DND-41 (cell line): ENCODE results near the gene ADPRHL1.
"Not testable (repeated sequence)": the region's sequence is repeated elsewhere in the genome, so short reads cannot be mapped to it uniquely, and the experiment has no call there.

Experiments used
- ATAC-seq: fragments of 200-7000 bp; cut with Tn5 transposase; 3 replicates; pipeline ENCODE4 v1.9.1; 2021; ENCODE audit warnings: low read depth; ENCODE audit not compliant: insufficient read depth
- DNase-seq: peaks from one replicate; pipeline ENCODE4 v3.0.0-alpha.2; 2020
- H2AFZ ChIP-seq: 2 replicates; pipeline ENCODE4 v1.6.0; 2012; ENCODE audit warnings: low read depth, low read length
- H3K27ac ChIP-seq: 2 replicates; pipeline ENCODE4 v1.5.1; 2012; ENCODE audit warnings: low read length, inconsistent platforms
- H3K27me3 ChIP-seq: fragments of 200-600 bp; sonication (generic); 2 replicates; pipeline ENCODE4 v1.6.0; 2012; ENCODE audit warnings: low read length, mild to moderate bottlenecking, inconsistent platforms; ENCODE audit not compliant: insufficient read depth, poor library complexity
- H3K36me3 ChIP-seq: 2 replicates; pipeline ENCODE4 v1.5.1; 2012; ENCODE audit warnings: low read length, inconsistent platforms; ENCODE audit not compliant: insufficient read depth
- H3K4me1 ChIP-seq: 2 replicates; pipeline ENCODE4 v1.5.1; 2012; ENCODE audit warnings: mild to moderate bottlenecking, low read length; ENCODE audit not compliant: insufficient read depth
- H3K4me2 ChIP-seq: 2 replicates; pipeline ENCODE4 v1.6.0; 2012; ENCODE audit warnings: mild to moderate bottlenecking, moderate library complexity, low read length, inconsistent platforms; ENCODE audit not compliant: insufficient read depth
- H3K4me3 ChIP-seq, 2 experiments: fragments of 200-600 bp in 1 of 2; shearing (Covaris generic) in 1 of 2; 2 replicates each; pipeline ENCODE4 v1.5.1; 2012 to 2016; ENCODE audit warnings: inconsistent platforms in 2 of 2, low read length in 2 of 2, mild to moderate bottlenecking in 2 of 2, low read depth in 1 of 2, moderate library complexity in 1 of 2
- H3K79me2 ChIP-seq: 2 replicates; pipeline ENCODE4 v1.6.0; 2012; ENCODE audit warnings: low read length, inconsistent platforms; ENCODE audit not compliant: insufficient read depth
- H3K9ac ChIP-seq: 2 replicates; pipeline ENCODE4 v1.6.0; 2012; ENCODE audit warnings: low read depth, mild to moderate bottlenecking, inconsistent platforms, low read length, moderate library complexity
- H3K9me3 ChIP-seq: 2 replicates; pipeline ENCODE4 v1.5.1; 2012; ENCODE audit warnings: low read length, moderate library complexity, mild to moderate bottlenecking, inconsistent platforms; ENCODE audit not compliant: insufficient read depth, severe bottlenecking
- H4K20me1 ChIP-seq: 2 replicates; pipeline ENCODE4 v1.6.0; 2012; ENCODE audit warnings: low read length; ENCODE audit not compliant: insufficient read depth
- EZH2 ChIP-seq: IDR thresholded peaks from 3 replicates; pipeline ENCODE4 v1.6.1; 2012; ENCODE audit warnings: borderline replicate concordance, low read depth, mild to moderate bottlenecking, moderate library complexity, low read length, inconsistent platforms; ENCODE audit not compliant: severe bottlenecking
- TF ChIP-seq, protein P1 (sequence below): IDR thresholded peaks from 2 replicates; pipeline ENCODE4 v1.5.1; 2012; ENCODE audit warnings: borderline replicate concordance, low read length, moderate library complexity, mild to moderate bottlenecking; ENCODE audit not compliant: poor library complexity, severe bottlenecking; ENCODE audit errors: extremely low read depth

Gene ADPRHL1

DNA sequence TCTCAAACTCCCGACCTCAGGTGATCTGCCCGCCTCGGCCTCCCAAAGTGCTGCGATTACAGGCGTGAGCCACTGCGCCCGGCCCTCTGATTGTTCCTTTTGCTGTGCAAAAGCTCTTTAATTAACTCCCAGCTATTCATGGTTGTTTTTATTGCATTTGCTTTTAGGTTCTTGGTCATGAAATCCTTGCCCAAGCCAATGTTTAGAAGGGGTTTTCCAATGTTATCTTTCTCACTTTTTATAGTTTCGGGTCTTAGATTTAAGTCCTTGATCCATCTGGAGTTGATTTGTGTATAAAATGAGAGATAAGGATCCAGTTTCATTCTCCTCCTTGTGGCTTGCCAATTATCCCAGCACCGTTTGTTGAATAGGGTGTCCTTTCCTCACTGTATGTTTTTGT, 70.2 kb downstream of the ADPRHL1 start:
- Histone ChIP-seq H3K4me2 (no peak overlapping the region), H3K4me1 (no peaks in the 10 kb centered on the region), H3K79me2 (no peaks in the 10 kb centered on the region), H3K9ac (no peak overlapping the region), H3K27ac (no peak overlapping the region), H3K9me3 (peaks cover 4% of the 10 kb centered on the region), H2AFZ (no peak overlapping the region), H4K20me1 (no peaks in the 10 kb centered on the region), H3K27me3 (no peaks in the 10 kb centered on the region), H3K36me3 (no peaks in the 10 kb centered on the region), H3K4me3 (no peak overlapping the region)
- ATAC-seq (no peak), DNase-seq (no peak)
- TF ChIP-seq, protein P1, sequence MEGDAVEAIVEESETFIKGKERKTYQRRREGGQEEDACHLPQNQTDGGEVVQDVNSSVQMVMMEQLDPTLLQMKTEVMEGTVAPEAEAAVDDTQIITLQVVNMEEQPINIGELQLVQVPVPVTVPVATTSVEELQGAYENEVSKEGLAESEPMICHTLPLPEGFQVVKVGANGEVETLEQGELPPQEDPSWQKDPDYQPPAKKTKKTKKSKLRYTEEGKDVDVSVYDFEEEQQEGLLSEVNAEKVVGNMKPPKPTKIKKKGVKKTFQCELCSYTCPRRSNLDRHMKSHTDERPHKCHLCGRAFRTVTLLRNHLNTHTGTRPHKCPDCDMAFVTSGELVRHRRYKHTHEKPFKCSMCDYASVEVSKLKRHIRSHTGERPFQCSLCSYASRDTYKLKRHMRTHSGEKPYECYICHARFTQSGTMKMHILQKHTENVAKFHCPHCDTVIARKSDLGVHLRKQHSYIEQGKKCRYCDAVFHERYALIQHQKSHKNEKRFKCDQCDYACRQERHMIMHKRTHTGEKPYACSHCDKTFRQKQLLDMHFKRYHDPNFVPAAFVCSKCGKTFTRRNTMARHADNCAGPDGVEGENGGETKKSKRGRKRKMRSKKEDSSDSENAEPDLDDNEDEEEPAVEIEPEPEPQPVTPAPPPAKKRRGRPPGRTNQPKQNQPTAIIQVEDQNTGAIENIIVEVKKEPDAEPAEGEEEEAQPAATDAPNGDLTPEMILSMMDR = no peak
- TF ChIP-seq EZH2 = no peak

DNA sequence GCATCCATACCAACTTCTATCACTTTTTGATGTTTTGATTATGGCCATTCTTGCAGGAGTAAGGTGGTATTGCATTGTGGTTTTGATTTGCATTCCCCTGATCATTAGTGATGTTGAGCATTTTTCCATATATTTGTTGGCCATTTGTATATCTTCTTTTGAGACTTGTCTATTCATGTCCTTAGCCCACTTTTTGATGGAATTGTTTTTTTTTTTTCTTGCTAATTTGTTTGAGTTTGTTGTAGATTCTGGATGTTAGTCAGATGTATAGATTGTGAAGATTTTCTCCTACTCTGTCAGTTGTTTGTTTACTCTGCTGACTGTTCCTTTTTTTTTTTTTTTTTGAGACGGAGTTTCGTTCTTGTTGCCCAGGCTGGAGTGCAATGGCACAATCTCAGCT, 70.7 kb downstream of the ADPRHL1 start:
- H3K27me3 ChIP-seq, DNase-seq, H3K4me1 ChIP-seq, H3K9me3 ChIP-seq, ATAC-seq, H3K9ac ChIP-seq, H3K36me3 ChIP-seq, H2AFZ ChIP-seq, H4K20me1 ChIP-seq, H3K27ac ChIP-seq, H3K79me2 ChIP-seq, H3K4me2 ChIP-seq, H3K4me3 ChIP-seq: not testable (repeated sequence)

DNA sequence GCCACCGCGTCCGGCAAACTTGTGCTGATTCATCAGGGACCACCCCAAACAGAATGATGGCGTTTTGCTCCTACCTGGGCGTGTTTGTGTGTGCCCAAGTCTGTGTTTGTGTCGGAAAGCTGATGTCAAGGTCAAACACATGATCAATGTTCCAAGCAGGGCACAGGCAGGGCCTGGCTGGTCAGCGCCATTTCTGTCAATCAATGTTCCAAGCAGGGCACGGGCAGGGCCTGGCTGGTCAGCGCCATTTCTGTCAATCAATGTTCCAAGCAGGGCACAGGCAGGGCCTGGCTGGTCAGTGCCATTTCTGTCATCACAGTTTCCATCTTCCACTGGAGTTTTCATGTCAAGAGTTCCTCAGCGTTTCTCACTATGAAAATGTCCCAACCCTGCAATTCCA, 74.5 kb downstream of the ADPRHL1 start:
- H3K9ac ChIP-seq = no peak overlapping the region
- no peak overlapping the region for H3K4me3 ChIP-seq
- no peak overlapping the region for H3K27ac ChIP-seq
- H3K9me3 ChIP-seq = no peaks in the 10 kb centered on the region
- no peaks in the 10 kb centered on the region for H3K79me2 ChIP-seq
- no peaks in the 10 kb centered on the region for H3K36me3 ChIP-seq
- H3K4me2 ChIP-seq = no peak overlapping the region
- H3K4me1 ChIP-seq = no peaks in the 10 kb centered on the region
- no peak for TF ChIP-seq EZH2
- TF ChIP-seq, protein P1 = no peak
- no peaks in the 10 kb centered on the region for H4K20me1 ChIP-seq
- DNase-seq (no peak), ATAC-seq (no peak)
- no peak overlapping the region for H2AFZ ChIP-seq
- H3K27me3 ChIP-seq = no peaks in the 10 kb centered on the region

DNA sequence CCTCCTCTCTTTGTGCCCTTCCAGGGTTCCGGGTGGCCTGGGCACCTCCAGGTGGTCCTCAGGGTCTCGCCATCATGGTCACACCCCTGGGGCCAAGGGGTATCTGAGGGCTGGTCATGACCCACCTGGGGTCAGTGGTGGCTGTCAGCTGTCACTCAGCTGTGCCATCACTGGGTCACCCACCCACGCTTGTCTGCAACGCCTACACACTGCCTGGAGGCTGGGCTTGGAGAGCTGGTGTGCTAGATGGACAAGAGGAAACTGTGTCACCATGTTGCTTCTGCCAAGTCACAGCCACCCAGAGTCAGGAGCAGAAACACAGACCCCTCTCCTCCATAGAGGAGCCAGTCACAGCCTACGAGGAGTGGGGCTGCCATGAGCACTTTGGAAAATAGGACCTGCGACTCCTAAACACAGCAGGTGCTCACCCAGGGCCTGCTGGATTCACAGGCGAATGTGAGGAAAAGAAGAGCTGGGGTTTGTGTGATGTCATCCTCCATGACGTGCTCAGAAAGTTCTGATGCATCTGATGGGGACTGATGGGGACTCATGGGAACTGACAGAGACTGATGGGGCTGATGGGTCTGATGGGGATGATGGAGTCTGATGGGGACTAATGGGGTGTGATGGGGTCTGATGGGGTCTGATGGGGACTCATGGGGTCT, 78.6 kb downstream of the ADPRHL1 start:
- Histone ChIP-seq H2AFZ (no peak overlapping the region), H3K27me3 (no peaks in the 10 kb centered on the region), H3K27ac (no peak overlapping the region), H3K4me1 (no peaks in the 10 kb centered on the region), H4K20me1 (no peaks in the 10 kb centered on the region), H3K4me3 (no peak overlapping the region), H3K9me3 (no peaks in the 10 kb centered on the region), H3K79me2 (no peaks in the 10 kb centered on the region), H3K4me2 (no peak overlapping the region), H3K36me3 (no peaks in the 10 kb centered on the region), H3K9ac (no peak overlapping the region)
- no peak for DNase-seq
- TF ChIP-seq, protein P1 = no peak
- ATAC-seq = no peak
